Psoas muscle (tissue), 8 donors: ENCODE data around the gene SMAP1. TPM values are rescaled to one million over a fixed set of nuclear protein-coding genes. Genes with fewer than 3 reads are reported as not detected.

Experiments used
- ATAC-seq, 4 donors: fragments of 200-7000 bp; cut with Tn5 transposase; one replicate each; pipeline ENCODE4 v1.9.1; 2020; ENCODE audit warnings: moderate library complexity in 3 of 4, mild to moderate bottlenecking in 2 of 4
- DNase-seq, 2 donors: peaks; one replicate each; pipeline ENCODE4 v3.0.0-alpha.2; 2020
- H3K27ac ChIP-seq: fragments of 200-600 bp; one replicate; pipeline ENCODE4 v1.8.0; 2022
- H3K27me3 ChIP-seq, 3 donors: fragments of 200-600 bp in 1 of 3; one replicate each; pipeline versions ENCODE4 v1.6.1 to v1.8.0; 2013 to 2022; ENCODE audit warnings: low read length in 2 of 3, mild to moderate bottlenecking in 2 of 3, moderate library complexity in 1 of 3; ENCODE audit not compliant: insufficient read depth in 3 of 3
- H3K36me3 ChIP-seq, 2 donors: fragments of 200-600 bp in 1 of 2; one replicate each; pipeline versions ENCODE4 v1.6.1 to v1.8.0; 2013 to 2022; ENCODE audit warnings: low read depth in 1 of 2, mild to moderate bottlenecking in 1 of 2, moderate library complexity in 1 of 2; ENCODE audit not compliant: insufficient read depth in 1 of 2
- H3K4me1 ChIP-seq: fragments of 200-600 bp; one replicate; pipeline ENCODE4 v1.8.0; 2022
- H3K4me3 ChIP-seq: fragments of 200-600 bp; one replicate; pipeline ENCODE4 v1.8.0; 2022; ENCODE audit warnings: mild to moderate bottlenecking
- H3K9me3 ChIP-seq: fragments of 200-600 bp; one replicate; pipeline ENCODE4 v1.8.0; 2022
- WGBS, 3 donors: extraction: QIAGEN DNeasy Blood & Tissue Kit; methylation state at CpG; one replicate each; pipeline versions ENCODE4 v1.1.6 to v1.1.7; 2013; 5-methylcytosine and 5-hydroxymethylcytosine counted together
- intact Hi-C, 2 donors: fragments of 100-400 bp; cut with DNase I; formaldehyde crosslinking; loops; one replicate each; pipeline versions ENCODE4 v1.11.0 to v1.14.2; 2022
- polyA plus RNA-seq, 3 donors: library from polyadenylated mRNA; stranded (reverse); fragments of 200-250 nt; gene quantifications; one replicate each; pipeline ENCODE4 v1.2.3, GENCODE V29; 2013
- total RNA-seq, 4 donors: library from RNA; stranded (reverse); fragmentation: NEBNext Ultra II Directional in 2 of 4; extraction: Animal tissue kit (Norgen Biotek cat#: 25700) in 2 of 4; gene quantifications; one replicate each; pipeline versions ENCODE4 v1.2.1 to v1.2.4, GENCODE V29; 2021 to 2023
- TF ChIP-seq, protein P1 (sequence below): fragments of 200-600 bp; IDR thresholded peaks from one replicate; pipeline ENCODE4 v1.8.0; 2022; ENCODE audit warnings: antibody characterized with exemption
- donor health status: healthy with polysubstance abuse.
- donor health status: DM: no; HTN: no; CAD: no; lungs with moderate emphysema.
- donor health status: Bipolar disorder and iron deficiency.
- donor health status: healthy.
- donor health status: DM: yes; HTN: yes; CAD: no.
- donor health status: DM: no; HTN: no; CAD: no.
- donor health status: DM: no; HTN: no; CAD: no.
- donor health status: DM: yes; HTN: yes; CAD: no.

Gene SMAP1
- total and polyA plus RNA-seq, 7 donors = 19.0 to 40.2 (median 24.0) TPM

DNA sequence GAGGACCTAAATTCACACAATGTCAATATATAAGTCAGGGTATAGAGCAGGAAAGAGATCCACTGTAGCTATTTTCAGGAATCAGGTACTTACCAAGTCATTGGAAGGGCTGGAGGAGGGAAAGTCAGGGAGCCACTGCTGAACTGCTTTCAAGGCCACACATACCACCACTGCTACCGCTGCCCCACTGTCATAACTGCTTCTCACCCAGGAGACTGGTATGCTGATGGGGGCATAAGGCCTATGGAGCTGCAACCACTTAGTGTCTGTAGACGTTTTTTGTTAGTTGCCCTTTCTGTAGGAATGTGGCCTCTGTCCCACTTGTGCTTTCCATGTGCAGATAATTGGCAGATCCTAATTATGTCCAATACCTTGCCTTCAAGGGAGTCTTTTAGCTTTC is 5.4 kb downstream of the SMAP1 start:
- intact Hi-C loops = no loop called here
- H3K27ac ChIP-seq = no peak overlapping the region
- WGBS, 3 donors = 25 to 42% (median 41%) methylated on average over 2 of the region's 2 CpGs
- DNase-seq (no peak), ATAC-seq (no peak)
- no peaks in the 10 kb centered on the region for H3K9me3 ChIP-seq
- no peaks in the 10 kb centered on the region for H3K36me3 ChIP-seq
- TF ChIP-seq, protein P1, sequence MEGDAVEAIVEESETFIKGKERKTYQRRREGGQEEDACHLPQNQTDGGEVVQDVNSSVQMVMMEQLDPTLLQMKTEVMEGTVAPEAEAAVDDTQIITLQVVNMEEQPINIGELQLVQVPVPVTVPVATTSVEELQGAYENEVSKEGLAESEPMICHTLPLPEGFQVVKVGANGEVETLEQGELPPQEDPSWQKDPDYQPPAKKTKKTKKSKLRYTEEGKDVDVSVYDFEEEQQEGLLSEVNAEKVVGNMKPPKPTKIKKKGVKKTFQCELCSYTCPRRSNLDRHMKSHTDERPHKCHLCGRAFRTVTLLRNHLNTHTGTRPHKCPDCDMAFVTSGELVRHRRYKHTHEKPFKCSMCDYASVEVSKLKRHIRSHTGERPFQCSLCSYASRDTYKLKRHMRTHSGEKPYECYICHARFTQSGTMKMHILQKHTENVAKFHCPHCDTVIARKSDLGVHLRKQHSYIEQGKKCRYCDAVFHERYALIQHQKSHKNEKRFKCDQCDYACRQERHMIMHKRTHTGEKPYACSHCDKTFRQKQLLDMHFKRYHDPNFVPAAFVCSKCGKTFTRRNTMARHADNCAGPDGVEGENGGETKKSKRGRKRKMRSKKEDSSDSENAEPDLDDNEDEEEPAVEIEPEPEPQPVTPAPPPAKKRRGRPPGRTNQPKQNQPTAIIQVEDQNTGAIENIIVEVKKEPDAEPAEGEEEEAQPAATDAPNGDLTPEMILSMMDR = no peak
- no peaks in the 10 kb centered on the region for H3K27me3 ChIP-seq
- no peak overlapping the region for H3K4me3 ChIP-seq
- H3K4me1 ChIP-seq = peaks cover 57% of the 10 kb centered on the region

DNA sequence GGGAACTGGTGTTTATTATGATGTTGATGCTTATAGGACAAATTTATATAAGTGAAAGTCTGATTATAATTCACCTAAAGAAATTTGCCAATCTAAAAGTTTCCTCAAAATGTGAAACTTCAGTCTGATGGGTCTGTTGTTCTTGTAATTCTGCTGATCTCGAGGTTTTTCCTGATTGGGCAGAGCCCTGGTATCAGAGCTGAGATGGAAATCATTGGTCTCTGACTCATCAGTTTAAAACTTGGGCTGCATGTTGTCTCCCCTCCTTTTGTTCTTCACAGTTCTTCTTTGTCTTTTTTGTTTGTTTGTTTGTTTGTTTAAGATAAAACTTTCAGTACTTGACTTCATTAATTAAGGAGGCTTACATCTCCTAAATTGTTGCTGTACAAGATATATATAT is 5.9 kb downstream of the SMAP1 start:
- Histone ChIP-seq H3K36me3 (no peaks in the 10 kb centered on the region), H3K9me3 (no peaks in the 10 kb centered on the region), H3K27ac (no peak overlapping the region), H3K4me1 (peaks cover 56% of the 10 kb centered on the region), H3K4me3 (no peak overlapping the region), H3K27me3 (no peaks in the 10 kb centered on the region)
- DNase-seq = no peak
- intact Hi-C loops = no loop called here
- TF ChIP-seq, protein P1 = no peak
- peak in 3 of 4 donors; percentile 35 to 70 (median 48) for ATAC-seq
- 55 to 83% (median 65%) methylated on average over 1 of the region's 1 CpG for WGBS, 3 donors

DNA sequence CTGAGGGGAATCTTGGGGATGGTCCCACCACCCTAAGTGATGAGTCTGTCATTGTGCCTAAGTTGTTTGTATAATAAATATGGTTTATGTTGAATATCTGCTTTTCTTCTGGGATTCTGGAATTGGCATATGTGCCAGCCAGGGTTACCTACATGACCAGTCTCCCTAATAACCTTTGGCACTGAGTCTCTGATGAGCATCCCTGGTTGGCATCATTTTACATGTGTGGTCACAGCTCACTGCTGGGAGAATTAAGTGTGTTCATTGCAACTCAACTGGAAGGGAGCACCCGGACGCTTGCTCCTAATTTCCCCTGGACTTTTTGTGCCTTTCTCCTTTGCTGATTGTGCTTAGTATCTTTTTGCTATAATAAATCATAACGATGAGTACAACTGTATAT is 8.1 kb downstream of the SMAP1 start:
- Histone ChIP-seq H3K9me3 (no peaks in the 10 kb centered on the region), H3K4me3 (no peak overlapping the region), H3K36me3 (no peaks in the 10 kb centered on the region), H3K4me1 (peaks cover 36% of the 10 kb centered on the region), H3K27ac (no peak overlapping the region), H3K27me3 (no peaks in the 10 kb centered on the region)
- TF ChIP-seq, protein P1 = no peak
- 64 to 84% (median 75%) methylated on average over 3 of the region's 3 CpGs for WGBS, 3 donors
- peak in 3 of 4 donors; percentile 35 to 58 (median 39) for ATAC-seq
- no peak for DNase-seq
- intact Hi-C loops = no loop called here

DNA sequence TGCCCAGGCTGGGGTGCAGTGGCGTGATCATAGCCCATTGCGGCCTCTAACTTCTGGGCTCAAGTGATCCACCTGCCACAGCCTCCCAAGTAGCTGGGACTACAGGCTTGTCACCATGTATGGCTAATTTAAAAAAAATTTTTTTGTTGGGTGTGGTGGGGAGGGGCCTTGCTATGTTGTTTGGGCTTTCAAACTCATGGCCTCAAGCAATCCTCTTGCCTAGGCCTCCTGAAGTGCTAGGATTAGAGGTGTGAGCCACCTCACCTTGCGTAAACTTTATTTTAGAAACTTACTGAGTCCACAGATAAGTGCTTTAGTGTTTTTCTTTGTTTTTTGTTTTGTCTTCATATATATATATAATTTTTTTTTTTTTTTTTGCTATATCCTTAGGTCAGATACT is 9.1 kb downstream of the SMAP1 start:
- Histone ChIP-seq H3K27ac (no peak overlapping the region), H3K4me3 (no peak overlapping the region), H3K9me3 (no peaks in the 10 kb centered on the region), H3K4me1 (peaks cover 26% of the 10 kb centered on the region), H3K36me3 (no peaks in the 10 kb centered on the region), H3K27me3 (no peaks in the 10 kb centered on the region)
- ATAC-seq = no peak
- 96 to 98% (median 96%) methylated on average over 3 of the region's 3 CpGs for WGBS, 3 donors
- DNase-seq = no peak
- TF ChIP-seq, protein P1 = no peak
- intact Hi-C loops = no loop called here

DNA sequence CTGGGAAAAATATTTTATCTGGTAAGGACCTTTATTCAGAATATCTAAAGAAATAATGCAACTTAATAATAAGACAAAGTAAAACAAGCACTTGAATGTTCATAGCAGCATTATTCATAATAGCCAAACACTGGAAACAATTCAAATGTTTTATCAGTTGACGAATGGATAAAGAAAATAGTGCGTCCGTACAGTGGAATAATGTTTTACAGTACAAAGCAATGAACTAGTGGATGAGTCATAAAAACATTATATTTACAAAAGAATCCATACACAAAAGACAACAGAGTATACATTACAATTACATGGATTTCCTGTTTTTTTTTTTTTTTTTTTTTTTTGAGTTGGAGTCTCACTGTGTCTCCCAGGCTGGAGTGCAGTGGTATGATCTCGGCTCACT is 12.7 kb downstream of the SMAP1 start:
- H3K4me3 ChIP-seq = no peak overlapping the region
- no peaks in the 10 kb centered on the region for H3K27me3 ChIP-seq
- H3K4me1 ChIP-seq = peaks cover 27% of the 10 kb centered on the region
- 87 to 93% (median 89%) methylated on average over 4 of the region's 4 CpGs for WGBS, 3 donors
- H3K36me3 ChIP-seq = no peaks in the 10 kb centered on the region
- intact Hi-C loops = no loop called here
- no peaks in the 10 kb centered on the region for H3K9me3 ChIP-seq
- DNase-seq (no peak), ATAC-seq (no peak)
- TF ChIP-seq, protein P1 = no peak
- H3K27ac ChIP-seq = no peak overlapping the region
